ENCODE measurements around the gene ADTRP.

GRCh38 chr6:11701573-11701972, 77.0 kb downstream of the ADTRP start:
- TF ChIP-seq CTCF (IDR thresholded peaks at IDR 0.05) = no peak
- TF ChIP-seq POLR2A (IDR thresholded peaks at IDR 0.05) = no peak
